Liver (tissue), 3 donors: ENCODE results near the gene CHN2.

Experiments used
- ATF3 ChIP-seq: IDR thresholded peaks from 2 replicates; pipeline ENCODE4 v1.6.1; 2016; ENCODE audit warnings: antibody characterized with exemption
- EGR1 ChIP-seq, 2 donors: IDR thresholded peaks; 2 replicates each; pipeline ENCODE4 v1.6.1; 2016 to 2018; ENCODE audit warnings: antibody characterized with exemption in 2 of 2, low read depth in 2 of 2
- FOXA1 ChIP-seq: IDR thresholded peaks from 2 replicates; pipeline ENCODE4 v1.6.1; 2016; ENCODE audit warnings: antibody characterized with exemption
- GABPA ChIP-seq, 2 donors: IDR thresholded peaks in 1 of 2; conservative IDR thresholded peaks in 1 of 2; 2 replicates each; pipeline ENCODE4 v1.6.1; 2016; ENCODE audit warnings: antibody characterized with exemption in 2 of 2, mild to moderate bottlenecking in 1 of 2, moderate library complexity in 1 of 2
- JUND ChIP-seq, 2 donors: IDR thresholded peaks; 2 replicates each; pipeline ENCODE4 v1.6.1; 2016; ENCODE audit warnings: antibody characterized with exemption in 2 of 2
- MAX ChIP-seq: IDR thresholded peaks from 2 replicates; pipeline ENCODE4 v1.6.1; 2016; ENCODE audit warnings: antibody characterized with exemption
- NR2F2 ChIP-seq: IDR thresholded peaks from 2 replicates; pipeline ENCODE4 v1.6.1; 2016; ENCODE audit warnings: antibody characterized with exemption
- RAD21 ChIP-seq, 2 donors: IDR thresholded peaks; 2 replicates each; pipeline ENCODE4 v1.6.1; 2016; ENCODE audit warnings: antibody characterized with exemption in 2 of 2, mild to moderate bottlenecking in 2 of 2
- RXRA ChIP-seq, 2 donors: IDR thresholded peaks; 2 replicates each; pipeline ENCODE4 v1.6.1; 2017 to 2018; ENCODE audit warnings: antibody characterized with exemption in 2 of 2, mild to moderate bottlenecking in 1 of 2
- TAF1 ChIP-seq: conservative IDR thresholded peaks from 2 replicates; pipeline ENCODE4 v1.6.1; 2016; ENCODE audit warnings: antibody characterized with exemption, mild to moderate bottlenecking
- YY1 ChIP-seq: IDR thresholded peaks from 2 replicates; pipeline ENCODE4 v1.6.1; 2016; ENCODE audit warnings: antibody characterized with exemption, mild to moderate bottlenecking
- ZBTB33 ChIP-seq: IDR thresholded peaks from 2 replicates; pipeline ENCODE4 v1.6.1; 2016; ENCODE audit warnings: antibody characterized with exemption
- TF ChIP-seq, protein P1 (sequence below): fragments of 150-350 bp; IDR thresholded peaks from 2 replicates; pipeline ENCODE4 v1.5.1; 2017; ENCODE audit warnings: improper control_type of control experiment, low read depth, low read length; ENCODE audit not compliant: missing input control
- TF ChIP-seq, protein P2 (sequence below): IDR thresholded peaks from 2 replicates; pipeline ENCODE4 v1.6.1; 2016; ENCODE audit warnings: antibody characterized with exemption, mild to moderate bottlenecking
- donor health status: healthy.
- donor health status: healthy.

DNA sequence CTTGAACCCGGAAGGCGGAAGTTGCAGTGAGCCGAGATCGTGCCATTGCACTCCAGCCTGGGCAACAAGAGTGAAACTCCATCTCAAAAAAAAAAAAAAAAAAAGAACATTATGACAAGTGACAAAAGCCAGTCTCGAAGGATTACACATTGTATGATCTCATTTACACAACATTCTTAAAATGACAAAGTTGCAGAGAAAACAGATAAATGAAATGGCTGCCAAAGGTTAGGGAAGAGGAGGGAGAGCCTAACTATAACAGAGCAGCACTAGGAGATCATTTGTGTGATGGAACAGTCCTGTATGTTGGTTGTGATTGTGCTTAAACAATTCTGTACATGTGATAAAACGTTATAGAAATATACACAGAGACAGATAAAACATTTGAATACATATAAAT is 32.0 kb upstream of the CHN2 start:
- TF ChIP-seq, protein P1, sequence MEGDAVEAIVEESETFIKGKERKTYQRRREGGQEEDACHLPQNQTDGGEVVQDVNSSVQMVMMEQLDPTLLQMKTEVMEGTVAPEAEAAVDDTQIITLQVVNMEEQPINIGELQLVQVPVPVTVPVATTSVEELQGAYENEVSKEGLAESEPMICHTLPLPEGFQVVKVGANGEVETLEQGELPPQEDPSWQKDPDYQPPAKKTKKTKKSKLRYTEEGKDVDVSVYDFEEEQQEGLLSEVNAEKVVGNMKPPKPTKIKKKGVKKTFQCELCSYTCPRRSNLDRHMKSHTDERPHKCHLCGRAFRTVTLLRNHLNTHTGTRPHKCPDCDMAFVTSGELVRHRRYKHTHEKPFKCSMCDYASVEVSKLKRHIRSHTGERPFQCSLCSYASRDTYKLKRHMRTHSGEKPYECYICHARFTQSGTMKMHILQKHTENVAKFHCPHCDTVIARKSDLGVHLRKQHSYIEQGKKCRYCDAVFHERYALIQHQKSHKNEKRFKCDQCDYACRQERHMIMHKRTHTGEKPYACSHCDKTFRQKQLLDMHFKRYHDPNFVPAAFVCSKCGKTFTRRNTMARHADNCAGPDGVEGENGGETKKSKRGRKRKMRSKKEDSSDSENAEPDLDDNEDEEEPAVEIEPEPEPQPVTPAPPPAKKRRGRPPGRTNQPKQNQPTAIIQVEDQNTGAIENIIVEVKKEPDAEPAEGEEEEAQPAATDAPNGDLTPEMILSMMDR = no peak
- TF ChIP-seq RXRA (IDR thresholded peaks at IDR 0.05) = no peak
- TF ChIP-seq MAX = no peak
- TF ChIP-seq ZBTB33 = no peak
- no peak for TF ChIP-seq ATF3
- no peak for TF ChIP-seq NR2F2
- TF ChIP-seq EGR1 (IDR thresholded peaks at IDR 0.05; ENCODE audit: low read depth in 2 of 2) = no peak
- TF ChIP-seq, protein P2, sequence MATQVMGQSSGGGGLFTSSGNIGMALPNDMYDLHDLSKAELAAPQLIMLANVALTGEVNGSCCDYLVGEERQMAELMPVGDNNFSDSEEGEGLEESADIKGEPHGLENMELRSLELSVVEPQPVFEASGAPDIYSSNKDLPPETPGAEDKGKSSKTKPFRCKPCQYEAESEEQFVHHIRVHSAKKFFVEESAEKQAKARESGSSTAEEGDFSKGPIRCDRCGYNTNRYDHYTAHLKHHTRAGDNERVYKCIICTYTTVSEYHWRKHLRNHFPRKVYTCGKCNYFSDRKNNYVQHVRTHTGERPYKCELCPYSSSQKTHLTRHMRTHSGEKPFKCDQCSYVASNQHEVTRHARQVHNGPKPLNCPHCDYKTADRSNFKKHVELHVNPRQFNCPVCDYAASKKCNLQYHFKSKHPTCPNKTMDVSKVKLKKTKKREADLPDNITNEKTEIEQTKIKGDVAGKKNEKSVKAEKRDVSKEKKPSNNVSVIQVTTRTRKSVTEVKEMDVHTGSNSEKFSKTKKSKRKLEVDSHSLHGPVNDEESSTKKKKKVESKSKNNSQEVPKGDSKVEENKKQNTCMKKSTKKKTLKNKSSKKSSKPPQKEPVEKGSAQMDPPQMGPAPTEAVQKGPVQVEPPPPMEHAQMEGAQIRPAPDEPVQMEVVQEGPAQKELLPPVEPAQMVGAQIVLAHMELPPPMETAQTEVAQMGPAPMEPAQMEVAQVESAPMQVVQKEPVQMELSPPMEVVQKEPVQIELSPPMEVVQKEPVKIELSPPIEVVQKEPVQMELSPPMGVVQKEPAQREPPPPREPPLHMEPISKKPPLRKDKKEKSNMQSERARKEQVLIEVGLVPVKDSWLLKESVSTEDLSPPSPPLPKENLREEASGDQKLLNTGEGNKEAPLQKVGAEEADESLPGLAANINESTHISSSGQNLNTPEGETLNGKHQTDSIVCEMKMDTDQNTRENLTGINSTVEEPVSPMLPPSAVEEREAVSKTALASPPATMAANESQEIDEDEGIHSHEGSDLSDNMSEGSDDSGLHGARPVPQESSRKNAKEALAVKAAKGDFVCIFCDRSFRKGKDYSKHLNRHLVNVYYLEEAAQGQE = no peak
- no peak for TF ChIP-seq RAD21 (IDR thresholded peaks at IDR 0.05)
- no peak for TF ChIP-seq JUND (IDR thresholded peaks at IDR 0.05)
- TF ChIP-seq GABPA (IDR thresholded peaks at IDR 0.05 in 1 of 2, conservative IDR thresholded peaks at IDR 0.05 in 1 of 2) = no peak
- TF ChIP-seq TAF1 = no peak
- TF ChIP-seq FOXA1 = no peak
- TF ChIP-seq YY1 = no peak
